Activated naive CD4-positive, alpha-beta T cell treated with anti-CD3 and anti-CD28 coated beads, Interleukin-2, amount 50 U/mL, for 72 hours (primary cell): Measurements from ENCODE around the gene MED25. TPM values are rescaled to one million over a fixed set of nuclear protein-coding genes. Genes with fewer than 3 reads are reported as not detected.

Experiments
- ATAC-seq, 2 donors: fragments of 150-1000 bp; cut with Tn5 transposase; 2 replicates each; pipeline ENCODE4 v1.10.0; 2021; ENCODE audit warnings: mild to moderate bottlenecking in 2 of 2, moderate library complexity in 2 of 2
- DNase-seq, 2 donors: peaks; one replicate each; pipeline ENCODE4 v3.0.0; 2021 to 2022; ENCODE audit warnings: low spot score in 2 of 2
- H3K27ac Mint-ChIP-seq, 2 donors: one replicate each; pipeline ENCODE4 v1.8.0; 2022; ENCODE audit warnings: mild to moderate bottlenecking in 2 of 2, mixed read lengths in 2 of 2
- H3K36me3 Mint-ChIP-seq, 2 donors: one replicate each; pipeline ENCODE4 v1.8.0; 2022; ENCODE audit warnings: mixed read lengths in 2 of 2
- H3K9me3 Mint-ChIP-seq, 2 donors: one replicate each; pipeline ENCODE4 v1.8.0; 2022; ENCODE audit warnings: mixed read lengths in 2 of 2
- total RNA-seq, 2 donors: library from RNA; stranded (reverse); gene quantifications; one replicate each; pipeline ENCODE4 v1.2.3, GENCODE V29; 2022

The MED25 gene
- total RNA-seq, 2 donors from 2014 or later: 58.4 to 68.2 TPM

DNA sequence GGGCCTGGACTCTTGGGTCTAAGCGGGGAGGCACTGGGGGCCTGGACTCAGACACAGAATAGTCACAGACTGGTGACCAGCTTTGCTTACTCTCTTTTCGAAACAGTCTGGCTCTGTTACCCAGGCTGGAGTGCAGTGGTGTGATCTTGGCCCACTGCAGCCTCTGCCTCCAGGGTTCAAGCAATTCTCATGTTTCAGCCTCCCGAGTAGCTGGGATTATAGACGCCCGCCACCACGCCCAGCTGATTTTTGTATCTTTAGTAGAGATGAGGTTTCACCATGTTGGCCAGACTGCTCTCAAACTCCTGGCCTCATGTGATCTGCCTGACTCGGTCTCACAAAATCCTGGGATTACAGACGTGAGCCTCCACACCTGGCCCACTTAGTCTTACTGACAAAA lies 11.1 kb downstream of the MED25 start:
- H3K36me3 Mint-ChIP-seq: peaks cover 0 to 4% of the 10 kb centered on the region in 2 donors
- H3K9me3 Mint-ChIP-seq: no peaks in the 10 kb centered on the region
- ATAC-seq: no peak
- no peak overlapping the region for H3K27ac Mint-ChIP-seq
- DNase-seq: no peak

DNA sequence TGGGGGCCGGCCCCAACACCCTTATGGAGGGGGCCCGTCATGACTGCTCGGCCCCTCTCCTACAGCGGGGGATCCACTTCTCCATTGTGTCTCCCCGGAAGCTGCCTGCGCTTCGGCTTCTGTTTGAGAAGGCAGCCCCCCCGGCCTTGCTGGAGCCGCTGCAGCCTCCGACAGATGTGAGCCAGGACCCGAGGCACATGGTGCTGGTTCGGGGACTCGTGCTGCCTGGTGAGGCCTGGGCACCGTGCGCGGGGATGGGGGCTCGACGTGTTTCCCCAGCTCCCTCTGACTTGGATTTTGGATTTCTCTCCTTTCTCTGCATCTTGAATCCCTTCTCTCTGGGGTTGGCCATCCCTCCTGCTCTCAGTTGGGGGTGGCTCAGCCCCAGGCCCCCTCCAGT lies 11.6 kb downstream of the MED25 start:
- peaks cover 0 to 4% of the 10 kb centered on the region in 2 donors for H3K36me3 Mint-ChIP-seq
- H3K9me3 Mint-ChIP-seq: no peaks in the 10 kb centered on the region
- no peak overlapping the region for H3K27ac Mint-ChIP-seq
- ATAC-seq (no peak), DNase-seq (no peak)

DNA sequence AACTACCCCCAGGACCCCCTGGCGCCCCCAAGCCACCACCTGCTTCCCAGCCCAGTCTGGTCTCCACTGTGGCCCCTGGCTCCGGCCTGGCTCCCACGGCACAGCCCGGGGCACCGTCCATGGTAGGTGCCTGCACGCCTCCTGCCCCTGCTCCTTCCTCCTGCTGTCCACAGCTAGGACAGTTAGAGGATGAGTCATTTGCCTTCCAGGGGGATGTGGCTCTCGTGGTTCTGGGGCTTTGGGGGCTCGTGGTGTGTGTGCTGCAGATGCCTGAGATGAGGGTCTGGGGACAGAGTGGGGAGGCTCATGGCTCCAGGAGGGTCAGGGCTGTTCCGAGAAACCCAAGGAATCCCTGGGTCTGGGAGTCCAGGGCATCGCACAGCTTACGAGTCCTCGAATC lies 12.7 kb downstream of the MED25 start:
- Mint-ChIP-seq H3K36me3 (peaks cover 0 to 4% of the 10 kb centered on the region in 2 donors), H3K27ac (no peak overlapping the region), H3K9me3 (no peaks in the 10 kb centered on the region)
- no peak for ATAC-seq
- no peak for DNase-seq

DNA sequence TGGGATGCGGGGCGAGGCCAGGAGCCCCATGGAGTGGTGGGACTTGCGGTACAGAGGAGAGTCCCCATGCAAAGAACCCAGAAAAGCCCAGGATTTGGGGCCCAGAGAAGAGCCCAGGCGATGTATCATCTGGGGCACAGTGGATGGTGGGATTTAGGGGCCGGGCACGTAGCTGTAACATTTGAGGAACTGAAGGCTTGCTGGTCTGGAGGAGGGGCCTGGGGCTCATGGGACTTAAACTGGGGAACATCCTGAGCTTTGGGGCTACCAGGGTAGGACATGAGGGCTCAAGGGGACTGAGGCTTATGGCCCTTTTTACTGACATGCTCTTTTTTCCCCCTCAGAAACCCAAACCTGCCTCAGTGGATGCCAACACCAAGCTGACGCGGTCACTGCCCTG lies 13.5 kb downstream of the MED25 start:
- Mint-ChIP-seq H3K27ac (peak overlapping the region; percentile 0 to 79), H3K9me3 (no peaks in the 10 kb centered on the region), H3K36me3 (peaks cover 0 to 4% of the 10 kb centered on the region in 2 donors)
- DNase-seq: no peak
- ATAC-seq: no peak

DNA sequence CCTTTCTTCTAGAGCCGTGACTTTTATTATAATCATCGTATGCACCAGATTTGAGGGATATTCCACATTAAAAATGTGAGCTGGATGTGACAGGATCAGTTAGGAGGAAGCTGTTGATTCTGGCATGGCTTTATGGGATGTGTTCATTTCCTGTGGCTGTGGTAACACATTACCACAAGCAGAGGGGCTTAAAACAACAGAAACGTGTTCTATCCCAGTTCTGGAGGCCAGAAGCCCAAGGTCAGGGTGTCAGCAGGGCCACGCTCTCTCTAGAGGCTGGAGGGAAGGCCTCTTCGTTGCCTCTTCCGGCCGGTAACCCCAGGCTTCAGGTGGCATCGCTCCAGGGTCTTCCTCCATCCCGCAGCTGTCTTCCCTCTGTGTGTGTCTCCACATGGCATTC lies 14.5 kb downstream of the MED25 start:
- ATAC-seq (no peak), DNase-seq (no peak)
- no peaks in the 10 kb centered on the region for H3K9me3 Mint-ChIP-seq
- H3K27ac Mint-ChIP-seq: peak overlapping the region; percentile 0 to 85
- peaks cover 3 to 4% of the 10 kb centered on the region in 2 donors for H3K36me3 Mint-ChIP-seq

DNA sequence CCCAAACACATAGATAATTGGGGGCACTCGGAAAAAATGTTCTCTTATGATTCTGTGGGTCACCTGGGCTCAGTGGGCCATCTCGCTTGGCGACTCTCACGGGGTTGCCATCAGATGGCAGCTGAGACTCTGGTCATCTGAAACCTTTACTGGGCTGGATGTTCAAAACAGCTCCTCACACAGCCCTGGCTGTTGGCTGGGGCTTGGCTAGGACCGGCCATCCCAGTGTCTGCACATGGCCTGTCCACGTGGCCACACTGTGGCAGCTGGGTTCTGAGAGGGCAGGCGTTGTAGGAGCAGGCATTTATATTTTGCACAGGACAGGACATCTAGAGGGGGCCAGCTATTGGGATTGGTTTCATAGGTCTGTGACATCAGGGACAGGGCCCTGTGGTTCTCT lies 15.5 kb downstream of the MED25 start:
- peaks cover 4 to 5% of the 10 kb centered on the region in 2 donors for H3K36me3 Mint-ChIP-seq
- ATAC-seq (no peak), DNase-seq (no peak)
- H3K9me3 Mint-ChIP-seq: no peaks in the 10 kb centered on the region
- no peak overlapping the region for H3K27ac Mint-ChIP-seq

DNA sequence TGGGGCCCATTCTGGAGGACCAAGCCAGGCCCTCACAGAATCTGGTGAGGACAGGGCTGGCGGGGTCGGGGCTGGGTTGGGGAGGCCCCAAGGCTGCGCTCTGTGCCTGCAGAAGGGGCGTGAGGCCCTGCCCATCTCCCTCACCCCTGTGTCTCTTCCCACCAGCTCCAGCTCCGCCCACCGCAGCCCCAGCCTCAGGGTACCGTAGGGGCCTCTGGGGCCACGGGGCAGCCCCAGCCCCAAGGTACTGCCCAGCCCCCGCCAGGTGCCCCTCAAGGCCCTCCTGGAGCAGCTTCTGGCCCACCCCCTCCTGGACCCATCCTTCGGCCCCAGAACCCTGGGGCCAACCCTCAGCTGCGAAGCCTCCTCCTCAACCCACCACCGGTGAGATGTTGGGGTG lies 17.5 kb downstream of the MED25 start:
- Mint-ChIP-seq H3K36me3 (peaks cover 4 to 9% of the 10 kb centered on the region in 2 donors), H3K9me3 (no peaks in the 10 kb centered on the region), H3K27ac (no peak overlapping the region)
- DNase-seq: no peak
- no peak for ATAC-seq

DNA sequence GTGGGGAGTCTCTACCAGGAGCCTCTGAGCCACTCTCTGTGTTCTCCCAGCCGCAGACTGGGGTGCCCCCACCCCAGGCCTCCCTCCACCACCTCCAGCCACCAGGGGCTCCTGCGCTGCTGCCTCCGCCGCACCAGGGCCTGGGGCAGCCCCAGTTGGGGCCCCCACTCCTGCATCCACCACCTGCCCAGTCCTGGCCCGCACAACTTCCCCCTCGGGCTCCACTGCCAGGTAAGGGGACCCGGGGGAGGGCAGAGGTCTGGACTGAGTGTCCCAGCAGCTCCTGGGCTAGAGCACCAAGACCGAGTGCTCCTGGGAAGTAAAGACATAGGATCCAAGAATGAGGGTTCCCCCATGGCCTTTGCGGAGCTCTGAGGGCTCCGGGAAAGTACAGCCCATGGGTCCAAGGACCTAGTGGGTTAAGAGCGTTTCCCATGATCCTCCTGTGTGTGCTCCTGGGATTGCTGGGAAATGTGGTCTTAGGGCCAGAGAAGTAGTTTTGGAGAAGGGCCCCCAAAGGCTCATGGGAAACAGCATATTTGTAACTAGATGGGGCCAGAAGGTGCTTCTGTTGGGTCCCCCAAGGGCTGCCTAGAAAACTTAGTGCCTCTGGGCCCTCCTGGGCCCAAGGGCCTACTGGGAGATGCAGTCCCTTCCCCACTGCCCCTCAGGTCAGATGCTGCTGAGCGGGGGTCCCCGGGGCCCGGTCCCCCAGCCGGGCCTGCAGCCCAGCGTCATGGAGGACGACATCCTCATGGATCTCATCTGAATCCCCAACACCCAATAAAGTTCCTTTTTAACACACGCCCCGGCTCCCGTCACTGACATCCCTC lies 18.3 kb downstream of the MED25 start:
- Mint-ChIP-seq H3K36me3 (peaks cover 4 to 12% of the 10 kb centered on the region in 2 donors), H3K9me3 (no peaks in the 10 kb centered on the region), H3K27ac (peak overlapping the region in 1 of 2 donors; percentile 39)
- DNase-seq (no peak), ATAC-seq (no peak)

DNA sequence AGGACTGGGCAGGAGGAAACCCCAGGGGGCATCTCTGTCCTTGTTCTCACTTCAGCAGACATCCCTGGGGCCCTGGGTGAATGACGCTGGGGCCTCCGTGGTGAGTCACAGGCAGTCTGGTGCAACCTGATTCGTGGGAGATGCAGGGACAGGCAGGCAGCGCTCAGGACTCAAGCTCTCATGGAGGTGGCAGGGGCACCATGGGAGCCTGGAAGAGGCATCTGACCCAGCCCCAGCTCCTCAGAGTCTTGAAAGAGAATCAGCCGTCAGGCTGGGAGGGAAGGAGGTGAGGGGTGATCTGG lies 18.9 kb downstream of the MED25 start:
- ATAC-seq: no peak
- H3K27ac Mint-ChIP-seq: peak overlapping the region; percentile 39 to 50
- no peaks in the 10 kb centered on the region for H3K9me3 Mint-ChIP-seq
- H3K36me3 Mint-ChIP-seq: peaks cover 4 to 12% of the 10 kb centered on the region in 2 donors
- DNase-seq: no peak

DNA sequence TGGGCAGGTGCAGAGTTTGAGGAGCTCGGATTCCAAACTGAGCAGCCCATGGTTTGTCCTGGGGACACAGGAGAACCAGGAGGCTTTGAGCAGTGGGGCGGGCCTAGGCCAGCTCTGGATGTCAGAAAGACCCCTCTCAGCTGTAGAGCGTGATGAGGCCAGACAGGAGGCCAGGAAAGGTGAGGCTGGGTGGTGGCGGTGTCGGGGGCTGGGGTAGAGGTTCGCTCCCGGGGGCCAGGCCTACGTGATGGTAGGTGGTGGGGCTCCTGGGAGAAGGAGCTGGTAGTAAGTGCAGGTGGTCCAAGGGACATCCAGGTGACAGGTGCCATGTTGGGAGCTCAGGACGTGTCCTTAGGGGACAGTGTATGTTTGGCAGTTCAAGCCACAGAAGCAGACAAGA lies 19.3 kb downstream of the MED25 start:
- no peak for DNase-seq
- Mint-ChIP-seq H3K9me3 (no peaks in the 10 kb centered on the region), H3K36me3 (peaks cover 2 to 12% of the 10 kb centered on the region in 2 donors), H3K27ac (peak overlapping the region in 1 of 2 donors; percentile 50)
- no peak for ATAC-seq

DNA sequence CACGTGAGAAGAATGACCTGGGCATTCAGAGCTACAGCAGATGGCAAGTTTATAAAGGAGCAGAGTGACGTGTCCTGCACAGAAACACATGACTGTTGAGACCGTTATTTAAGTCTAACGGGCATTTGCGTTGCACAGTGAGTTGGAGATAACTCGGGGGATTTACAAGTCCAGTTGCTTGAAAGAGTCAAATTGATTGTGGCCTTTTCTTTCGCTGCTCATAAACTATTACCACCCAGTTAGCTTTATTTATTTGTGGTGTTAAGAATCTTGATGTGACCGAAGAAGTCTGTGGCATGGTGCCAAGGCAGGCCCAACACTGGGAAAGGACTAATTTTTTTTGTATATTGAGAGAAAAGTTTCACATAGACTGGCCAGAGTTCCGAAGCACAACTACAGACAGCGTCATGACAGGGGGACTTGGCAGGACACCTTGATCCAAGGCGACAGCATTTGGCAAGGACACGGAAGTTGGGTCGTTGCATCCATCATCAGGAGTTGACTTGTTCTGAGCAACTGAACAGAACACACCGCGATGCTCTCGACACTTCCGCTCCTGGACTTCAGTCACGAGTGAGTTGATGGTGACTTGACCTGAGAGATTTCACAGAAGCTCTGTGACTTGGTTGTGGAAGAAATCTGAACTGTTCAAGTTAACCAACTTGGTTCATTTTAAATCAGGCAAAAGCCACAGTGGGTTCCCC lies 20.9 kb downstream of the MED25 start:
- no peak for DNase-seq
- peaks cover 0 to 12% of the 10 kb centered on the region in 2 donors for H3K36me3 Mint-ChIP-seq
- no peaks in the 10 kb centered on the region for H3K9me3 Mint-ChIP-seq
- no peak for ATAC-seq
- no peak overlapping the region for H3K27ac Mint-ChIP-seq

DNA sequence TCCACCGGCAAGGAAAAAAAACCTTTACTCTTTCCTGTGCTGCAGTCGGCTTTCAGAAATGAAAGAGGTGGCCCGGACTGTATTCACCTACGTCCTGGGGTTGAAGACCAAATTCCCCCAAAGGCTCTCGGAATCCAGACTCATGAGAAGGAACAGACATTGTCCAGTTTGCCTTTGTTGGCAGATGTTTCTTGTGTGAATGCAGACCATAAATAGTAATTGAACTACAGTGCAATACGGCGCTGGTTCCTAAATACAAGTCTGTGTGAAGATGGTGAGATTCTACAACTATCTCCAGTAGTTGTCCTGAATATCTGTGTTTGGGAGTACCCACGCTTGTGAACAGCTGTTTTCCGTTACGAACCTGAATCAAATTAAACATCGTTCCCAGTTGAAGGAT lies 21.6 kb downstream of the MED25 start:
- no peak for DNase-seq
- no peaks in the 10 kb centered on the region for H3K9me3 Mint-ChIP-seq
- no peak for ATAC-seq
- H3K27ac Mint-ChIP-seq: no peak overlapping the region
- peaks cover 0 to 12% of the 10 kb centered on the region in 2 donors for H3K36me3 Mint-ChIP-seq

DNA sequence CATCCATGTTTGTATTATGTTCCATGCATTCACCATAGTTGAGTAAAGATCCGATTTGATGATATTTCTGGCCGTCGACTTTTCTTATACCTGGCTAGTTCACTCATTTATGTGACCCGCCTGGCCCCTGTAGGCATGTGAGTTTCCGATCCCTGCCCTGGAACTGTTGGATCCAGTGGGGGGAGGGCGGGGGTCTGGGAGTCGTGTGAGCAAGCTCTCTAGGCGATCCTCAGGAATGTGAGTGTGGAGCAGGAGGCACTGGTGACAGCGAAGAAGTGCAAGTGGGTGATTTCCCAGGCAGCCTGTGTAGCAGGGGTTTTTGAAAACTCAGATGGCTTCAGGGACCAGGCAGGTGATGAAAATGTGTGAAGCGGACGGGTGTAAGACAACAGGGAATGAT lies 22.2 kb downstream of the MED25 start:
- DNase-seq (no peak), ATAC-seq (no peak)
- Mint-ChIP-seq H3K27ac (peak overlapping the region in 1 of 2 donors; percentile 25), H3K36me3 (peaks cover 0 to 12% of the 10 kb centered on the region in 2 donors), H3K9me3 (no peaks in the 10 kb centered on the region)

DNA sequence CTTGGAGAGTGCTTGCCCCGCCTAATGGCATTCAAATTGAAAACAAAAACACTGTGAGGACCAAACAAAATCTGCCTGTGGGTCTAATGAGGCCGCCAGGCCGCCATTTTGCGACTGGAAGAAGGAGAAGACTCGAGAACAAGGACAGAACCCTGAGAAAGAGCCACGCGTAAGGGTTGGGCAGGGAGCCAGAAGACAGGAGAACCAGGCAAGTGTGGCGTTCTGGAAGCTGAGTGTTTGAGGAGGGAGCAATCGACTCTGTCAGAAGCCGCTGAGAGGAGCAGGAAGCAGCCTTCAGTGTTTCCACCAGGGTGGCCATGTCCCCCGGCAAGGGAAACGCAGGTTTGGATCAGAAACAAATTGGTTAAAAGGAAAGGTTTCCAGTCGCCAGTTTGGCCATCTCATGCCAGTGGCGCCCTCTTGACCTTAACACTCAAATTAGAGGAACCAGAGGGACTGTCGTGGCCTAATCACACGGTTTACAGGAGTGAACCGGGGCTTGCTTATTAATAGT lies 22.7 kb downstream of the MED25 start:
- Mint-ChIP-seq H3K36me3 (peaks cover 0 to 12% of the 10 kb centered on the region in 2 donors), H3K27ac (peak overlapping the region in 1 of 2 donors; percentile 25), H3K9me3 (no peaks in the 10 kb centered on the region)
- ATAC-seq (no peak), DNase-seq (no peak)

DNA sequence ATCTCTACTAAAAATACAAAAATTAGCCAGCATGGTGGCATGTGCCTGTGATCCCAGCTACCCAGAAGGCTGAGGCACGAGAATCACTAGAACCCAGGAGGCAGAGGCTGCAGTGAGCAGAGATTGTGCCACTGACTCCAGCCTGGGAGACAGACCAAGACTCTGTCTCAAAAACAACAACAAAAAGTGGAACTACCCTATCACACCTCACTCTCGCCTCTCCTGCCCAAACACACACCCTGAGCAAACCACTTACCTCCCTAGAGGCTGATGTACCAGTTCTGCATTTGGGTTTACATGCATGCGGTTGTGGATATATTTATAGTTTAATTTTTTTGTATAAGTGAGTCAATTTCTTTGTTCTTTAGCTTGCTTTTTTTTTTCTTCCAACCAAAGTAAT lies 25.2 kb downstream of the MED25 start:
- no peak overlapping the region for H3K27ac Mint-ChIP-seq
- no peak for ATAC-seq
- H3K9me3 Mint-ChIP-seq: no peaks in the 10 kb centered on the region
- no peak for DNase-seq
- H3K36me3 Mint-ChIP-seq: peaks cover 0 to 6% of the 10 kb centered on the region in 2 donors

DNA sequence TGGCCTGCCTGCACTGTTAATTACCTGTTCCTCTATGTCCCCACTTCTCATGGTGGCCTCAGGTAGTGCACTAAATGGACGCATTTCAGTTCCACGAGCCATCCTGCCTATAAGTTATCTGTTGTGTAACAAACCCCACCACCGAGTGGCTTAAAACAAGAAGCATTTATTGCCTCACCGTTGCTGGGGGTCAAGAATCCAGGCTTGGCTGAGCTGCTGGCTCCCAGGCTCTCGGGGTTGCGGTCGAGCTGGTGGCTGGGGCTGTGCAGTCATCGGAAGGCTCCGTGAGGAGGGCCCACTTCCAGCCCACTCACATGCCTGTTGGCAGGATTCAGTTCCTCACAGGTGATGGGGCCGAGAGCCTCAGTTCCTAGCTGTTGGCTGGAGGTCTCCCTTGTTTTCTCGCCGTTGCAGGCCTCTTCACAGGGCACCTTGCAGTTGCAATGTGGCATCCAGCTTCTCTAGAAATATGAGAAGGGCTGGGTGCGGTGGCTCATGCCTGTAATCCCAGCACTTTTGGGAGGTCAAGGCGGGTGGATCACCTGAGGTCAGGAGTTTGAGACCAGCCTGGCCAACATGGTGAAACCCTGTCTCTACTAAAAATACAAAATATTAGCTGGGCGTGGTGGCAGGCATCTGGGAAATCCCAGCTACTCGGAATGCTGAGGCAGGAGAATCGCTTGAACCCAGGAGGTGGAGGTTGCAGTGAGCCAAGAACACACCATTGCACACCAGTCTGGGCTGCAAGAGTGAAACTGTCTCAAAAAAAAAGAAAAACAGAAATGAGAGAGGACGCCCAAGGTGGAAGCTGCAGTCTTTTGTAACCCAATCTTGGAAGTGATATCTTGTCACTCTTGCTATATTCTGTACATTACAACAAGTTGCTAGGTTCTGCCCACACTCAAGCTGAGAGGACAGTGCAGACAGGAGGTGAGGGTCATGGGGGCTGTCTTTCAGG lies 26.3 kb downstream of the MED25 start:
- no peak for DNase-seq
- peaks cover 0 to 7% of the 10 kb centered on the region in 2 donors for H3K9me3 Mint-ChIP-seq
- no peak for ATAC-seq

More for the DNA sequence above, 26.3 kb downstream of the MED25 start:
- peaks cover 0 to 15% of the 10 kb centered on the region in 2 donors for H3K36me3 Mint-ChIP-seq
- H3K27ac Mint-ChIP-seq: no peak overlapping the region
